ENCODE measurements around the gene FAM149A.

The FAM149A gene

GRCh38 chr4:186104114-186104889, at the start of gene FAM149A:
Gene FAM149A (plus strand): TSS chr4:186104704.
- H3K4me3 ChIP-seq: peak within 1 kb of the TSS; percentile 54 to 72 (median 62)
- H3K27me3 ChIP-seq: peaks cover 52 to 64% (median 62%) of the 10 kb centered on the region in 11 experiments
- no peaks in the 10 kb centered on the region for H3K36me3 ChIP-seq
- peaks cover 8 to 15% (median 10%) of the 10 kb centered on the region in 10 experiments; a peak in 19 of 20 replicates for H3K4me1 ChIP-seq
- H3K4me2 ChIP-seq: peak within 1 kb of the TSS; percentile 94 to 99 (median 96)
- peak within 1 kb of the TSS in 10 of 11 experiments; percentile 43 to 75 (median 60); a peak in 18 of 22 replicates for H3K9ac ChIP-seq
- peaks cover 0 to 13% (median 7%) of the 10 kb centered on the region in 11 experiments; a peak in 6 of 22 replicates for H4K20me1 ChIP-seq
- no peaks in the 10 kb centered on the region for H3K9me3 ChIP-seq (replicated peaks in 1 of 11)
- H3K27ac ChIP-seq: no peak within 1 kb of the TSS
- no peak for TF ChIP-seq Cebpa-rat (IDR thresholded peaks at IDR 0.05)

GRCh38 chr4:186058253-186058979, 46.1 kb upstream of the FAM149A start:
- H3K27ac ChIP-seq: no peak overlapping the region
- no peak overlapping the region for H3K4me3 ChIP-seq
- H3K27me3 ChIP-seq: peaks cover 0 to 20% (median 0%) of the 10 kb centered on the region in 11 experiments; a peak in 5 of 22 replicates
- no peak for TF ChIP-seq Cebpa-rat (IDR thresholded peaks at IDR 0.05)
- H3K9me3 ChIP-seq (replicated peaks in 1 of 11): peaks cover 0 to 6% (median 0%) of the 10 kb centered on the region in 11 experiments; a peak in 3 of 22 replicates
- H3K36me3 ChIP-seq: no peaks in the 10 kb centered on the region
- H3K4me2 ChIP-seq: peak overlapping the region; percentile 57 to 80 (median 71)
- H4K20me1 ChIP-seq: no peaks in the 10 kb centered on the region
- peaks cover 15 to 41% (median 20%) of the 10 kb centered on the region in 10 experiments for H3K4me1 ChIP-seq
- H3K9ac ChIP-seq: no peak overlapping the region; a peak in 1 of 22 replicates

GRCh38 chr4:186058980-186059316, 45.6 kb upstream of the FAM149A start:
- Histone ChIP-seq H3K9me3 (replicated peaks in 1 of 11) (peaks cover 0 to 6% (median 0%) of the 10 kb centered on the region in 11 experiments; a peak in 3 of 22 replicates), H3K27me3 (peaks cover 0 to 20% (median 0%) of the 10 kb centered on the region in 11 experiments; a peak in 5 of 22 replicates), H3K9ac (no peak overlapping the region; a peak in 1 of 22 replicates), H3K4me1 (peaks cover 15 to 41% (median 20%) of the 10 kb centered on the region in 10 experiments), H3K4me3 (no peak overlapping the region), H3K27ac (no peak overlapping the region), H3K4me2 (peak overlapping the region; percentile 57 to 80 (median 71)), H3K36me3 (no peaks in the 10 kb centered on the region), H4K20me1 (no peaks in the 10 kb centered on the region)
- no peak for TF ChIP-seq Cebpa-rat (IDR thresholded peaks at IDR 0.05)

- H4K20me1 ChIP-seq: no peaks in the 10 kb centered on the region
- no peak overlapping the region for H3K4me3 ChIP-seq
- no peaks in the 10 kb centered on the region for H3K9me3 ChIP-seq (replicated peaks in 1 of 11)
- H3K27ac ChIP-seq: peak overlapping the region in 2 of 11 experiments; percentile 5 to 20; a peak in 2 of 22 replicates
- H3K36me3 ChIP-seq: no peaks in the 10 kb centered on the region
- H3K9ac ChIP-seq: no peak overlapping the region
- peaks cover 0 to 10% (median 0%) of the 10 kb centered on the region in 11 experiments; a peak in 4 of 22 replicates for H3K27me3 ChIP-seq
- peak overlapping the region in 6 of 11 experiments; percentile 6 to 86 (median 50); a peak in 10 of 22 replicates for H3K4me2 ChIP-seq
- no peak for TF ChIP-seq Cebpa-rat (IDR thresholded peaks at IDR 0.05)
- H3K4me1 ChIP-seq: peaks cover 15 to 47% (median 20%) of the 10 kb centered on the region in 10 experiments
These were observed 42.6 kb upstream of the FAM149A start for GRCh38 chr4:186061921-186062320.

GRCh38 chr4:186067757-186068385, 36.6 kb upstream of the FAM149A start:
- Histone ChIP-seq H3K9me3 (replicated peaks in 1 of 11) (no peaks in the 10 kb centered on the region), H3K27me3 (no peaks in the 10 kb centered on the region), H4K20me1 (no peaks in the 10 kb centered on the region), H3K4me2 (peak overlapping the region; percentile 67 to 93 (median 81); a peak in 20 of 22 replicates), H3K4me3 (no peak overlapping the region), H3K9ac (no peak overlapping the region; a peak in 1 of 22 replicates), H3K4me1 (peaks cover 8 to 19% (median 14%) of the 10 kb centered on the region in 10 experiments), H3K27ac (no peak overlapping the region), H3K36me3 (no peaks in the 10 kb centered on the region)
- TF ChIP-seq Cebpa-rat (IDR thresholded peaks at IDR 0.05): no peak

- Histone ChIP-seq H3K27ac (peak within 1 kb of the TSS in 8 of 11 experiments; percentile 1 to 40 (median 22); a peak in 9 of 22 replicates), H3K4me3 (peak within 1 kb of the TSS; percentile 42 to 66 (median 51)), H3K9me3 (replicated peaks in 1 of 11) (no peaks in the 10 kb centered on the region), H3K36me3 (no peaks in the 10 kb centered on the region), H3K4me1 (peaks cover 8 to 19% (median 14%) of the 10 kb centered on the region in 10 experiments), H3K4me2 (peak within 1 kb of the TSS; percentile 67 to 93 (median 81)), H3K9ac (peak within 1 kb of the TSS; percentile 12 to 72 (median 59); a peak in 21 of 22 replicates), H3K27me3 (no peaks in the 10 kb centered on the region), H4K20me1 (no peaks in the 10 kb centered on the region)
- TF ChIP-seq Cebpa-rat (IDR thresholded peaks at IDR 0.05): no peak
These were observed 35.7 kb upstream of the FAM149A start, which contains the start of gene TLR3 for GRCh38 chr4:186068581-186069348. Gene TLR3 (plus strand): TSS chr4:186069156. CDS start chr4:186076620, 7,464 bp downstream.

GRCh38 chr4:186069729-186070128, 34.8 kb upstream of the FAM149A start:
- Histone ChIP-seq H3K27me3 (no peaks in the 10 kb centered on the region), H3K36me3 (no peaks in the 10 kb centered on the region), H3K27ac (no peak overlapping the region), H3K4me2 (peak overlapping the region in 9 of 11 experiments; percentile 67 to 93 (median 82); a peak in 15 of 22 replicates), H4K20me1 (no peaks in the 10 kb centered on the region), H3K9ac (no peak overlapping the region), H3K9me3 (replicated peaks in 1 of 11) (no peaks in the 10 kb centered on the region), H3K4me1 (peaks cover 8 to 19% (median 14%) of the 10 kb centered on the region in 10 experiments), H3K4me3 (no peak overlapping the region; a peak in 1 of 20 replicates)
- no peak for TF ChIP-seq Cebpa-rat (IDR thresholded peaks at IDR 0.05)

- Histone ChIP-seq H4K20me1 (no peaks in the 10 kb centered on the region), H3K27me3 (no peaks in the 10 kb centered on the region), H3K9me3 (replicated peaks in 1 of 11) (no peaks in the 10 kb centered on the region), H3K9ac (no peak overlapping the region), H3K36me3 (no peaks in the 10 kb centered on the region), H3K4me2 (no peak overlapping the region), H3K4me1 (peaks cover 8 to 19% (median 12%) of the 10 kb centered on the region in 10 experiments), H3K27ac (no peak overlapping the region), H3K4me3 (no peak overlapping the region)
- TF ChIP-seq Cebpa-rat (IDR thresholded peaks at IDR 0.05): no peak
These were observed 32.0 kb upstream of the FAM149A start for GRCh38 chr4:186072516-186072915.
